GM12891 (cell line): Measurements from ENCODE around the gene SEMA6A.

Experiments
- POLR2A ChIP-seq: IDR thresholded peaks from 2 replicates; pipeline ENCODE4 v1.6.1; 2011; ENCODE audit warnings: low read depth, low read length, control low read depth
- POLR2AphosphoS5 ChIP-seq: IDR thresholded peaks from 2 replicates; pipeline ENCODE4 v1.6.1; 2011; ENCODE audit warnings: low read depth, low read length, control low read depth
- POU2F2 ChIP-seq: IDR thresholded peaks from 2 replicates; pipeline ENCODE4 v1.6.1; 2011; ENCODE audit warnings: low read depth, mild to moderate bottlenecking, control low read depth, low read length, moderate library complexity
- TAF1 ChIP-seq: IDR thresholded peaks from 2 replicates; pipeline ENCODE4 v1.6.1; 2011; ENCODE audit warnings: low read depth, low read length, control low read depth

DNA sequence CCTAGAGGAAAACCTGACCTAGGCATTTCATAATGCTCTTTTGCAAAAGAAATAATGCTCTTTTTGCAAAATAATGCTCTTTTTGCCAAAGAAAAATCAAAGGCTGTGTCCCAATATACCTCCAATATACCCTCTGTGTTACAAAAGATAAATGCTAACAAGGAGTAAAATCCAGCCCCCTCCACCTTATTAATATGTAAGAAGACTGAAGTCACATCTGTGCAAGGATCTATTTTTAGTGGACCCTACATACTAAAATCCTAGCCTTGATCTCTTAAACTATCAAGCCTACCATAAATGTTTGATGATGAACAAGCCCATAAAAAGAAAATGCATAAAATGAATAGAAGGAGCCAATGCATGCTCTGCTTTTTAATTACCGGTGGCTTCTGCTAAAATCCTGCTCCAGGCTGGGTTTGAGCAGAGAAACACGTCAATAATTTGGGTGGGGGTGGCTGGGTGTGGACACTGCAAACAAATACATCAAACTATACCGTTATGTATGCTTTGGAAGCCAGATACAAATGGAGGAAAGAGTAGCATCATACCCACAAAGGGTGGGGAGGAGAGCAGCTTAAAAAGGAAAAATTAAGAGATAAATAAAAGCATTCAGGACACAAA is 131.6 kb downstream of the SEMA6A start:
- TF ChIP-seq POLR2A = no peak
- no peak for TF ChIP-seq TAF1
- TF ChIP-seq POLR2AphosphoS5 = no peak
- no peak for TF ChIP-seq POU2F2
